SK-N-SH treated with all-trans-retinoic acid at 6 μM for 48 hours (cell line): ENCODE measurements around the gene MED1.

Experiments
- ARNTL ChIP-seq: fragments of 450-650 bp; formaldehyde crosslinking; IDR thresholded peaks from 2 replicates; pipeline ENCODE4 v1.5.0; 2020; ENCODE audit warnings: low read depth, mild to moderate bottlenecking, moderate library complexity, borderline replicate concordance
- CSDC2 ChIP-seq: fragments of 250-450 bp; sonication (Bioruptor Pico); IDR thresholded peaks from 2 replicates; pipeline ENCODE4 v1.5.0; 2020; ENCODE audit warnings: mild to moderate bottlenecking, moderate library complexity
- POU6F1 ChIP-seq: fragments of 250-450 bp; sonication (Bioruptor Pico); IDR thresholded peaks from 2 replicates; pipeline ENCODE4 v1.8.0; 2021; ENCODE audit warnings: low read depth, mild to moderate bottlenecking, moderate library complexity, borderline replicate concordance
- TSHZ2 ChIP-seq: fragments of 250-450 bp; sonication (Bioruptor Pico); IDR thresholded peaks from 2 replicates; pipeline ENCODE4 v1.5.0; 2020; ENCODE audit warnings: mild to moderate bottlenecking, moderate library complexity

GRCh38 chr17:39402244-39402889 is 48.7 kb downstream of the MED1 start:
- TF ChIP-seq CSDC2 (CRISPR knock-in tag): no peak
- TF ChIP-seq ARNTL (CRISPR knock-in tag): no peak
- no peak for TF ChIP-seq TSHZ2 (CRISPR knock-in tag)
- TF ChIP-seq POU6F1 (CRISPR knock-in tag): no peak
